Head of caudate nucleus (tissue), 42 donors: ENCODE data around the gene CCDC40.
A peak's percentile ranks its signal among the peaks of the same experiment; 100 is the strongest.

Experiments used
- DNase-seq, 42 donors: peaks; one replicate each; pipeline versions ENCODE4 v3.0.0 to v3.0.0-alpha.2; 2020 to 2021; ENCODE audit warnings: mixed read lengths in 7 of 42
- intact Hi-C: fragments of 100-400 bp; cut with DNase I; formaldehyde crosslinking; loops from one replicate; pipeline ENCODE4 v1.15.0; 2022

CCDC40 gene

DNA sequence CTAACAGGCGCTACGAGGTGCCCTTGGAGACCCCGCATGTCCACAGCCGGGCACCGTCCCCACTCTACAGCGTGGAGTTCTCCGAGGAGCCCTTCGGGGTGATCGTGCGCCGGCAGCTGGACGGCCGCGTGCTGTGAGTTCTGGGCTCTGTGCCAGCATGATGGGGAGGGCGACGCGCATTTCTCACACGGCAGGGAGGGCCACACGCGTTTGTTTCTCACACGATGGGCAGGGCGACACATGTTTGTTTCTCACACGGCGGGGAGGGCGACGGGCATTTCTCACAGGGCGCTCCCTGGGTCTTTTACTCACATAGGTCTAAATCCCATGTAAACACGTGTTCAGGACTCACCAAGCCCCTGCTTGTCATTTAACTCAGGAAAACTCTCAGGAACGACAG is 69.3 kb downstream of the CCDC40 start:
- intact Hi-C loops, result no loop called here
- DNase-seq, result peak in 30 of 42 donors; percentile 15 to 68 (median 40)

DNA sequence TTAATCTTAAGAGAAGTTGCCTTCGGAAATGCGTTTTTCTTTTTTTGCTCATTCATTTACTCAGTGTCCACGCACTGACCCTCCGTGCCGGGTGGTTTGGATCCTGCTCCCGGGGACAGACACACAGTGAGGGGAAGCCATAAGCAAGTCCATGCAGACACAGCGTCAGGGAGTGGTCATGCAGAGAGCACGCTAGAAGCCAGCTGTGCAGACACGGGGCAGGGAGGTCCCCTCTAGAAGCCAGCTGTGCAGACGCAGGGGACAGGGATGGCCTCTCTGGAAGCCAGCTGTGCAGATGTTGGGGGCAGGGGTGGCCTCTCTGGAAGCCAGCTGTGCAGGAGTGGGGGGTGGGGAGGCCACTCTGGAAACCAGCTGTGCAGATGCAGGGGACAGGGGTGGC is 69.7 kb downstream of the CCDC40 start:
- peak in 3 of 42 donors; percentile 2 to 29 (median 4) for DNase-seq
- intact Hi-C loops, result no loop called here

DNA sequence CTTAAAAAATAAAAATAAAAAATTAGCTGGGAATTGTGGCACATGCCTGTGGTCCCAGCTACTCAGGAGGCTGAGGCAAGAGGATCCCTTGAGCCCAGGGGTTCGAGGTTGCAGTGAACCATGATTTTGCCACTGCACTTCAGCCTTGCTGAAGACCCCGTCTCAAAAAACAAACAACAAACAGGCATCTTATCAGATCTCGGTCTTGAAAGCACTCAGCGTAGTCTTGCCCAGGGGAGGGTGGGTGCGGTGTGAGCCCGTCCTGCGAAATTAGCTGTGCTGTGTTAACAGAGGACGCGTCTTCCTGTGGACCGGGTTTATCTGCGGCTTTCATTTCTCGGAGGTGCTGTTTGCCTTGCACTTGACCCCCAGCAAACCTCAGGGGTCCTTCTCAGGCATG is 70.3 kb downstream of the CCDC40 start:
- intact Hi-C loops, result no loop called here

DNA sequence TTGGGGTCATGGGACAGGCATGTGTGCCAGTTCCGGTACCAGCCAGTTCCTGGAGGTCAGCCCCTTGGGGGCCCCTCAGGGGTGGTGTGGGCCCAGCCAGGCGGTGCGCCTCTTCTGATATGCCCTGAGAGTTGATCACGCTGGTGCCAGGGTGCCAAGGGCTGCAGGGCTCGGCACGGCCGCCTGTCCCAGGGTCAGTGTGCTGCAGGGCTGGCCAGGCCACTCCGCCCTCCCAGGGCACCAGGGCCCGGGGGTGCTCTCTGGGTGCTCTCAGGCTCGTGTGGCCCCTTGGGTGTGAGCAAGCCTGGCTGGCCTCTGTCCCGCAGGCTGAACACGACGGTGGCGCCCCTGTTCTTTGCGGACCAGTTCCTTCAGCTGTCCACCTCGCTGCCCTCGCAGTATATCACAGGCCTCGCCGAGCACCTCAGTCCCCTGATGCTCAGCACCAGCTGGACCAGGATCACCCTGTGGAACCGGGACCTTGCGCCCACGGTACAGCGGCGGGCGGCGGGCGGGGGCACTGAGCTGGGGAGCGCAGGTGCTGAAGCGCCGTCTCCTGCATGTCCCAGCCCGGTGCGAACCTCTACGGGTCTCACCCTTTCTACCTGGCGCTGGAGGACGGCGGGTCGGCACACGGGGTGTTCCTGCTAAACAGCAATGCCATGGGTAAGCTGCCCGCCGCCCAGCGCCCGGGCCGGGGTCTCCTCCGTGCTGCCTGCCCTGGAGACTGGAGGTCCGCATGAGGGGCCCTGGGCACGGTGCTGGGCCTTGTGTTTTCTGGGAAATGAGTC is 71.0 kb downstream of the CCDC40 start:
- intact Hi-C loops, result no loop called here
- peak in 7 of 42 donors; percentile 8 to 36 (median 19) for DNase-seq

More for the DNA sequence above, 70.3 kb downstream of the CCDC40 start:
- DNase-seq, result peak in 4 of 42 donors; percentile 1 to 12 (median 10)

- DNase-seq, result peak in 6 of 42 donors; percentile 9 to 33 (median 18)
- intact Hi-C loops, result no loop called here
Measured at GRCh38 chr17:80108036-80108971, 71.9 kb downstream of the CCDC40 start.

GRCh38 chr17:80109066-80109660 is 72.7 kb downstream of the CCDC40 start:
- peak in 6 of 42 donors; percentile 5 to 21 (median 12) for DNase-seq
- intact Hi-C loops, result no loop called here

GRCh38 chr17:80109713-80110446 is 73.4 kb downstream of the CCDC40 start:
- DNase-seq, result peak in 6 of 42 donors; percentile 6 to 29 (median 18)
- intact Hi-C loops, result no loop called here

DNA sequence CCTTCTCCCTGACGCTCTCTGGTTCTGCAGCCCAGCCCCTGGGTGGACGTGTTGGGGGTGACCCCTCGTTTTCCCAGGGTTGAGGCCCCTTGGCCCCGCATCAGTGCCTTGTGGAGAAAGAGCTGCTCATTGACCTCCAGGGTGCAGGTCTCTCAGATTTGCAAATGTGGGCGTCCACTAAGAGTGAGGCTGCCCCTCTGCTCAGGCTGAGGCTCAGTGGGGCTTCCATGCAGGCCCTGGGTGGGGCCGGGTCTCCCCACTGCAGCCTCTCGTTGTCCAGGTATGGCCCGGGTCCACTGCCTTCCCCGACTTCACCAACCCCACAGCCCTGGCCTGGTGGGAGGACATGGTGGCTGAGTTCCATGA is 74.0 kb downstream of the CCDC40 start:
- DNase-seq, result peak in 5 of 42 donors; percentile 4 to 25 (median 23)
- intact Hi-C loops, result no loop called here

DNA sequence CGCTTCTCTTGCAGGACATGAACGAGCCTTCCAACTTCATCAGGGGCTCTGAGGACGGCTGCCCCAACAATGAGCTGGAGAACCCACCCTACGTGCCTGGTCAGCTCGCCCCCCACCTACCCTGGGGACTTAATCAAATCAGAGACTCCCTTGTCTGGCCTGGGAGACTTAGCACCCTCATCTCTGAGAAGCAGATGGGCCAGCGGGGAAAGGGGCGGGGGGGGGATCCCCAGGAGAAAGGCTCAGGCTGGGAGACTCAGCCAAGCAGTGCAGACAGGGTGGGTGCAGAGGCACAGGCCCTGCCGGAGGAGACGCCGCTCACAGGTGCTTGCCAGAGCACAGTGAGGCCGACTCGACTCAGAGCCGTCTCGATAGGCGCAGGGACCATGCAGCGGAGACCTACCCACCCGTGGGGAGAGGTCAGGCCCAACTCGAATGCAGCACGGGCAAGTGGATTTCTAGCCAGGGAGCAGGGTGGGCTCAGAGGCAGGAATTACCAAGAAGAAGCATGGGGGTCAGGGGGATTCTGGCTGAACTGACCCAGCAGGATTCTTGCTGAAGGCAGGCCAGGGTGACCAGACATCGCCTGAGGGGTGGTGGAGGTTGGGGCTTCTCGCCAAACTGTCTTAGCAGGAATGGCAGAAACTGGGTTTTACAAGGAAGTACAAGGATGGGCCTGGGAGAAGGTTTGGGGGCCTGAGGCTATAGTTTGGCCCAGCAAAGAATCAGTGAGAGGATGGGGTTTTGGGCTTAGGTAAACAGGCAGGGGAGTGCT is 74.7 kb downstream of the CCDC40 start:
- intact Hi-C loops, result no loop called here
- DNase-seq, result peak in 5 of 42 donors; percentile 6 to 20 (median 16)

GRCh38 chr17:80111702-80112470 is 75.4 kb downstream of the CCDC40 start:
- DNase-seq, result peak in 3 of 42 donors; percentile 15 to 22 (median 20)
- intact Hi-C loops, result no loop called here

- intact Hi-C loops, result no loop called here
- peak in 4 of 42 donors; percentile 10 to 27 (median 17) for DNase-seq
Measured at GRCh38 chr17:80112471-80113032, 76.1 kb downstream of the CCDC40 start.

DNA sequence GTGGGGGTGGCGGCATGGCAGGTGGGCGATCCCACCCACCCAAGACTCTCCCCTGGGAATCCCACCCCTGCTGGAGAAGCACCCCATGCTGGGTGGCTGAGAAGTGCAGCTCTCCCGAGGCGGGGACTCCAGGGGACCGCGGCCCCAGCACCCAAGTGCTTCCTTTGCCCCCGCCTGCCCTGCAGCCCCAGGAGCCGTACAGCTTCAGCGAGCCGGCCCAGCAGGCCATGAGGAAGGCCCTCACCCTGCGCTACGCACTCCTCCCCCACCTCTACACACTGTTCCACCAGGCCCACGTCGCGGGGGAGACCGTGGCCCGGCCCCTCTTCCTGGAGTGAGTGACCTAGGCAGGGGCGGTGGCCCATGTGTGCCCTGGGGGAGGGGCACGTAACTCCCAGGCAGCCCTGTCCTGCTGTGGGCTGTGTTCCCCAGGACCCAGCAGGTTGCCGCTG is 76.6 kb downstream of the CCDC40 start:
- peak in 2 of 42 donors; percentile 18 to 22 for DNase-seq
- intact Hi-C loops, result no loop called here

DNA sequence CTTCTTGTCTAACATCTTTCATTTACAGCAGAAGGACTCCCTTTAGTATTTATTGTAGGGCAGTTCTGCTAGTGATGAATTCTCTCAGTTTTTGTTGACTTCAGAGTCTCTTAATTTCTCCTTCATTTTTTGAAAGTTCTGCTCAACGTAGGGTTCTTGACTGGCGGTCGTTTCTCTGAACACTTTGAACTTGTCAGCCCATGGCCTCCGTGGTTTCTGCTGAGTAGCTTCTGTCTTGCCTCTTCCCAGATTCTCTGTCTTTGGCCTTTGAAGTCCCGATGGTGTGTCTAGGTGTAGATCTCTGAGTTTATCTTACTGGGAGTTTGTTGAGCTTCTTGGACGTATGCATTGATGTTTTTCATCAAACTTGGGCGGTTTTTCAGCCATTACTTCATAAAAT is 78.3 kb downstream of the CCDC40 start:
- intact Hi-C loops, result no loop called here
- DNase-seq, result peak in 1 of 42 donors; percentile 7

- intact Hi-C loops, result no loop called here
- DNase-seq, result no peak
Measured at GRCh38 chr17:80115159-80115558, 78.7 kb downstream of the CCDC40 start.

- DNase-seq, result peak in 1 of 42 donors; percentile 18
- intact Hi-C loops, result no loop called here
Measured at GRCh38 chr17:80116276-80116920, 80.0 kb downstream of the CCDC40 start.

DNA sequence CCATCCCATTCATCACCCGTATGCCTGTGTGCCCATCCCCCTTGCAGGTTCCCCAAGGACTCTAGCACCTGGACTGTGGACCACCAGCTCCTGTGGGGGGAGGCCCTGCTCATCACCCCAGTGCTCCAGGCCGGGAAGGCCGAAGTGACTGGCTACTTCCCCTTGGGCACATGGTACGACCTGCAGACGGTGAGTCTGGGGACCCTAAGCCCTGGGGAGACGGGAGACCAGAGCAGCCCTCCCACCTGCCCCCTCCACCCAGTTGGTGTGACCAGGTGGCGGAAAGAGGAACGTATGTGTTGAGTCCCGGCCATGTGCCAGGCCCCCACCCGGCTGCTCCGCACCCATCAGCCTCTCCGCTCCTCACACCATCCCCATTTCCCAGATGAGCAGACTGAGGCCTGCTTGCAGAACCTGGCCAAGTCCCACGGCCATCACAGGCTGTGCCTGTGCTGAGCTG is 80.5 kb downstream of the CCDC40 start:
- peak in 2 of 42 donors; percentile 27 to 32 for DNase-seq
- intact Hi-C loops, result no loop called here
